Measurements from ENCODE around the gene CAMK1D. TPM values are rescaled to one million over a fixed set of nuclear protein-coding genes. Genes with fewer than 3 reads are reported as not detected.

The CAMK1D gene
- total and polyA plus RNA-seq, 2 of the 4 experiments (the other 2 are of a cell fraction), result 5.0 to 5.3 TPM

DNA sequence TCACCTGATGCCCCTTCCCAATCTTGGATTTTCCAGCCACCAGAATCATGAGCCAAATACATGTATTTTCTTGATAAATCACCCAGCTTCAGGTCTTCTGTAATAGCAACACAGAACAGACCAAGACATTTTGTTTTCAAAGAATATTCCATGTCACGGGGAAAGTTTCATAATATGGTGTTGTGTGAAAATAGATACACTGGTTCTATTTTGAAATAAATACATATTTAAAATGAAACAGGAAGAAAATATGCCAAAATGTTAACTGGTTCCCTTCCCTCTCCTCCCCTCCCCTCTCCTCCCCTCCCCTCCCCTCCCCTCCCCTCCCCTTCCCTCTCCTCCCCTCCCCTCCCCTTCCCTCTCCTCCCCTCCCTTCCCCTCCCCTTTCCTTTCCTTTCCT, 30.3 kb upstream of the CAMK1D start:
- Histone ChIP-seq H3K4ac (ENCODE audit: low read depth, low read length) (no peak overlapping the region), H2AFZ (replicated peaks; ENCODE audit: low read length, poor library complexity) (no peak overlapping the region), H3K27me3 (ENCODE audit: control insufficient read depth, insufficient read depth, low read length) (no peaks in the 10 kb centered on the region; the same call in 1 of the 2 replicates), H3K4me2 (ENCODE audit: low read depth, low read length) (no peak overlapping the region), H2BK120ac (ENCODE audit: low read depth, low read length) (no peak overlapping the region), H3K4me3 (ENCODE audit: insufficient read depth, low read depth, low read length) (no peak overlapping the region), H4K91ac (ENCODE audit: insufficient read depth, low read depth, low read length) (no peak overlapping the region), H3K14ac (replicated peaks; ENCODE audit: low read depth, low read length) (no peak overlapping the region), H3K56ac (ENCODE audit: extremely low read depth, insufficient read depth, low read length) (no peak overlapping the region), H3K18ac (ENCODE audit: low read depth, low read length) (no peak overlapping the region), H3K27ac (ENCODE audit: insufficient read depth, low read length) (no peak overlapping the region), H4K8ac (ENCODE audit: low read depth in 2 of 2, low read length in 2 of 2) (no peak overlapping the region), H2AK5ac (ENCODE audit: low read depth, low read length) (no peak overlapping the region), H3K4me1 (ENCODE audit: control insufficient read depth, insufficient read depth, low read length) (no peaks in the 10 kb centered on the region), H2AK9ac (replicated peaks; ENCODE audit: low read depth, low read length, poor library complexity) (no peak overlapping the region), H3K9me1 (ENCODE audit: insufficient read depth, low read length) (no peaks in the 10 kb centered on the region), H4K20me1 (ENCODE audit: insufficient read depth, low read length) (no peaks in the 10 kb centered on the region), H3K79me1 (ENCODE audit: low read depth in 1 of 2, low read length in 2 of 2) (no peaks in the 10 kb centered on the region), H2BK20ac (ENCODE audit: low read depth, low read length) (no peak overlapping the region), H2BK5ac (ENCODE audit: low read depth, low read length, poor library complexity, severe bottlenecking) (no peak overlapping the region), H4K5ac (ENCODE audit: low read depth, low read length) (no peak overlapping the region), H3K9ac (ENCODE audit: low read depth, low read length) (no peak overlapping the region), H3K23ac (ENCODE audit: low read depth, low read length) (no peak overlapping the region), H3K36me3 (ENCODE audit: control insufficient read depth, insufficient read depth, low read length) (no peaks in the 10 kb centered on the region), H2BK15ac (ENCODE audit: low read depth, low read length) (no peak overlapping the region), H3K9me3 (ENCODE audit: control insufficient read depth, insufficient read depth, low read length) (no peaks in the 10 kb centered on the region)
- ChIA-PET CTCF (no interaction called here), POLR2A (ENCODE audit: unreplicated experiment) (no interaction called here)
- intact Hi-C loops (cut with micrococcal nuclease) (no loop called here), dilution Hi-C loops (cut with HindIII; ENCODE audit: low sequenced_read_pairs, unreplicated experiment) (no loop called here), in situ Hi-C loops (cut with MboI; ENCODE audit: low sequenced_read_pairs) (no loop called here)
- no peak for ATAC-seq (ENCODE audit: low read depth)
- TF ChIP-seq MAFK (IDR thresholded peaks at IDR 0.05; ENCODE audit: low read depth, low read length), result no peak
- no peak for TF ChIP-seq CHD1 (IDR thresholded peaks at IDR 0.05; ENCODE audit: low read depth, low read length)
- no peak for TF ChIP-seq RAD21 (IDR thresholded peaks at IDR 0.05; ENCODE audit: low read length)
- TF ChIP-seq, protein P1, sequence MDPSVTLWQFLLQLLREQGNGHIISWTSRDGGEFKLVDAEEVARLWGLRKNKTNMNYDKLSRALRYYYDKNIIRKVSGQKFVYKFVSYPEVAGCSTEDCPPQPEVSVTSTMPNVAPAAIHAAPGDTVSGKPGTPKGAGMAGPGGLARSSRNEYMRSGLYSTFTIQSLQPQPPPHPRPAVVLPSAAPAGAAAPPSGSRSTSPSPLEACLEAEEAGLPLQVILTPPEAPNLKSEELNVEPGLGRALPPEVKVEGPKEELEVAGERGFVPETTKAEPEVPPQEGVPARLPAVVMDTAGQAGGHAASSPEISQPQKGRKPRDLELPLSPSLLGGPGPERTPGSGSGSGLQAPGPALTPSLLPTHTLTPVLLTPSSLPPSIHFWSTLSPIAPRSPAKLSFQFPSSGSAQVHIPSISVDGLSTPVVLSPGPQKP (IDR thresholded peaks at IDR 0.05; ENCODE audit: borderline replicate concordance, low read depth, low read length), result no peak
- TF ChIP-seq RCOR1 (IDR thresholded peaks at IDR 0.05; ENCODE audit: insufficient replicate concordance, low read length), result no peak
- TF ChIP-seq POLR2A (IDR thresholded peaks at IDR 0.05; ENCODE audit: low read depth, low read length), result no peak
- TF ChIP-seq MXI1 (IDR thresholded peaks at IDR 0.05; ENCODE audit: borderline replicate concordance, low read depth, low read length), result no peak
- TF ChIP-seq RFX5 (IDR thresholded peaks at IDR 0.05; ENCODE audit: low read depth, low read length), result no peak
- BruUV-seq (replicated peaks), result no TSS peak
- WGBS, 2 experiments (ENCODE audit: extremely low coverage in 2 of 2, insufficient read length in 1 of 2), result no CpG with 5 or more reads among the region's 1 CpG
- DNase-seq, result no peak

Measured in IMR-90 (cell line).